Neutrophil (primary cell): ENCODE measurements around the gene CFI.

Experiments used
- H3K27ac ChIP-seq: fragments of 200-600 bp; sonication (generic); 2 replicates; pipeline ENCODE4 v1.5.1; 2016; ENCODE audit warnings: mild to moderate bottlenecking, moderate library complexity
- H3K27me3 ChIP-seq: fragments of 200-600 bp; sonication (generic); 2 replicates; pipeline ENCODE4 v1.6.0; 2016; ENCODE audit warnings: mild to moderate bottlenecking
- H3K36me3 ChIP-seq: fragments of 200-600 bp; sonication (generic); 2 replicates; pipeline ENCODE4 v1.5.1; 2017
- H3K4me1 ChIP-seq, 2 experiments: fragments of 200-600 bp in 1 of 2; sonication (generic) in 1 of 2; 1 replicate in 1 of 2; 2 replicates in 1 of 2; pipeline versions ENCODE4 v1.5.1 to v1.6.1; 2013 to 2016; ENCODE audit warnings: low read depth in 1 of 2, low read length in 1 of 2, mild to moderate bottlenecking in 1 of 2, moderate library complexity in 1 of 2; ENCODE audit not compliant: control insufficient read depth in 1 of 2, insufficient read depth in 1 of 2
- H3K4me3 ChIP-seq, 2 experiments: fragments of 200-600 bp in 1 of 2; sonication (generic) in 1 of 2; 1 replicate in 1 of 2; 2 replicates in 1 of 2; pipeline ENCODE4 v1.5.1; 2013 to 2016; ENCODE audit warnings: low read depth in 1 of 2, low read length in 1 of 2, mild to moderate bottlenecking in 1 of 2, moderate library complexity in 1 of 2
- H3K9me3 ChIP-seq: fragments of 200-600 bp; sonication (generic); 2 replicates; pipeline ENCODE4 v1.5.1; 2016
- TF ChIP-seq, protein P1 (sequence below): fragments of 200-600 bp; sonication (generic); IDR thresholded peaks from 2 replicates; pipeline ENCODE4 v1.5.1; 2016; ENCODE audit warnings: antibody characterized with exemption

The CFI gene

DNA sequence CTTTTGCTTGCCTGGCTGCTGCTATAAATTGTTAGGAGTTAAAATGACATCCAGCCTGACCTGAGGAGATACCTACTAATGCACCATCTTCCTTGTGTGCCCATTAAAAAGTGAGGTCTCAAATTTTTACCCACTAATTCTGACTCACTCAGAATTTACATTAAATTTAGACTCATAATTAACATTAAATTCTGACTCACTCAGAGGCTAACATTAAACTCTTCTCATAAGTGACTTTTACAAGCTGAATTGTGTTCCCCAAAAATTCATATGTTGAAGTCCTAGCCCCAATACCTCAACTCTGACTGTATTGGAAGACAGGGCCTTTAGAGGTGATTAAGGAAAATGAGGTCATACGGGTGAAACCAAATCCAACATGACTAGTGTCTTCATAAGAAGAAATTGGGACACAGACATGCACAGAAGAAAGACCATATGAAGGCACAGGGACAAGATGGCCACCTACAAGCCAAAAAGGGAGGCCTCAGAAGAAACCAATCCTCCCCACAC is 110.3 kb downstream of the CFI start:
- Histone ChIP-seq H3K4me3 (no peak overlapping the region), H3K9me3 (no peaks in the 10 kb centered on the region), H3K36me3 (peaks cover 14% of the 10 kb centered on the region), H3K27ac (no peak overlapping the region), H3K4me1 (no peaks in the 10 kb centered on the region), H3K27me3 (no peaks in the 10 kb centered on the region)
- TF ChIP-seq, protein P1, sequence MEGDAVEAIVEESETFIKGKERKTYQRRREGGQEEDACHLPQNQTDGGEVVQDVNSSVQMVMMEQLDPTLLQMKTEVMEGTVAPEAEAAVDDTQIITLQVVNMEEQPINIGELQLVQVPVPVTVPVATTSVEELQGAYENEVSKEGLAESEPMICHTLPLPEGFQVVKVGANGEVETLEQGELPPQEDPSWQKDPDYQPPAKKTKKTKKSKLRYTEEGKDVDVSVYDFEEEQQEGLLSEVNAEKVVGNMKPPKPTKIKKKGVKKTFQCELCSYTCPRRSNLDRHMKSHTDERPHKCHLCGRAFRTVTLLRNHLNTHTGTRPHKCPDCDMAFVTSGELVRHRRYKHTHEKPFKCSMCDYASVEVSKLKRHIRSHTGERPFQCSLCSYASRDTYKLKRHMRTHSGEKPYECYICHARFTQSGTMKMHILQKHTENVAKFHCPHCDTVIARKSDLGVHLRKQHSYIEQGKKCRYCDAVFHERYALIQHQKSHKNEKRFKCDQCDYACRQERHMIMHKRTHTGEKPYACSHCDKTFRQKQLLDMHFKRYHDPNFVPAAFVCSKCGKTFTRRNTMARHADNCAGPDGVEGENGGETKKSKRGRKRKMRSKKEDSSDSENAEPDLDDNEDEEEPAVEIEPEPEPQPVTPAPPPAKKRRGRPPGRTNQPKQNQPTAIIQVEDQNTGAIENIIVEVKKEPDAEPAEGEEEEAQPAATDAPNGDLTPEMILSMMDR, result no peak
